Spleen (tissue), 11 donors: ENCODE data around the gene UBE2B. TPM values are rescaled to one million over a fixed set of nuclear protein-coding genes. Genes with fewer than 3 reads are reported as not detected.

Experiments
- DNase-seq: peaks from one replicate; pipeline ENCODE4 v3.0.0-alpha.2; 2020
- H3K27ac ChIP-seq, 8 donors: fragments of 200-600 bp; sonication (generic) in 7 of 8; 1 replicate in 4 of 8; 2 replicates in 4 of 8; pipeline versions ENCODE4 v1.5.0 to v1.8.0; 2016 to 2021; ENCODE audit warnings: inconsistent platforms in 4 of 8, mild to moderate bottlenecking in 4 of 8, moderate library complexity in 1 of 8
- H3K27me3 ChIP-seq, 7 donors: fragments of 200-600 bp; sonication (generic) in 6 of 7; replicated peaks in 1 of 7; 1 replicate in 4 of 7; 2 replicates in 3 of 7; pipeline versions ENCODE4 v1.5.0 to v1.8.0; 2016 to 2021; ENCODE audit warnings: inconsistent platforms in 3 of 7, mild to moderate bottlenecking in 1 of 7
- H3K36me3 ChIP-seq, 6 donors: fragments of 200-600 bp; sonication (generic) in 5 of 6; 1 replicate in 4 of 6; 2 replicates in 2 of 6; pipeline versions ENCODE4 v1.5.0 to v1.8.0; 2016 to 2021; ENCODE audit warnings: inconsistent platforms in 2 of 6
- H3K4me1 ChIP-seq, 6 donors: fragments of 200-600 bp; sonication (generic) in 5 of 6; 1 replicate in 3 of 6; 2 replicates in 3 of 6; pipeline versions ENCODE4 v1.5.0 to v1.8.0; 2016 to 2021; ENCODE audit warnings: inconsistent platforms in 3 of 6
- H3K4me3 ChIP-seq, 8 donors: fragments of 200-600 bp; sonication (generic) in 7 of 8; 1 replicate in 4 of 8; 2 replicates in 4 of 8; pipeline versions ENCODE4 v1.5.0 to v1.8.0; 2016 to 2021; ENCODE audit warnings: inconsistent platforms in 4 of 8, mild to moderate bottlenecking in 4 of 8, moderate library complexity in 2 of 8
- H3K9me3 ChIP-seq, 8 donors: fragments of 200-600 bp; sonication (generic) in 7 of 8; 1 replicate in 4 of 8; 2 replicates in 4 of 8; pipeline versions ENCODE4 v1.5.0 to v1.8.0; 2016 to 2021; ENCODE audit warnings: inconsistent platforms in 4 of 8
- CTCF ChIP-seq, 11 experiments: fragments of 200-600 bp in 7 of 11; fragments of 450-650 bp in 4 of 11; sonication (generic) in 4 of 11; IDR thresholded peaks in 8 of 11; conservative IDR thresholded peaks in 3 of 11; 1 replicate in 7 of 11; 2 replicates in 4 of 11; pipeline versions ENCODE4 v1.4.0 to v1.8.0; 2016 to 2021; ENCODE audit warnings: antibody characterized with exemption in 11 of 11, inconsistent platforms in 4 of 11, mild to moderate bottlenecking in 1 of 11
- POLR2A ChIP-seq, 3 donors: fragments of 450-650 bp; IDR thresholded peaks; one replicate each; pipeline ENCODE4 v1.5.1; 2017; ENCODE audit warnings: antibody characterized with exemption in 3 of 3, mild to moderate bottlenecking in 1 of 3
- POLR2AphosphoS5 ChIP-seq, 3 donors: sonication (generic); formaldehyde crosslinking; IDR thresholded peaks; one replicate each; pipeline ENCODE4 v1.5.1; 2017; ENCODE audit warnings: antibody characterized with exemption in 3 of 3
- WGBS, 5 donors: extraction: QIAGEN DNeasy Blood & Tissue Kit in 3 of 5; methylation state at CpG; one replicate each; pipeline versions ENCODE4 v1.1.5 to v1.1.7; 2013 to 2018; 5-methylcytosine and 5-hydroxymethylcytosine counted together
- intact Hi-C: fragments of 100-400 bp; cut with DNase I; formaldehyde crosslinking; loops from one replicate; pipeline ENCODE4 v1.15.0; 2023; ENCODE audit warnings: low total_unique reads
- polyA plus RNA-seq, 3 donors: library from polyadenylated mRNA; stranded (reverse); fragments of 200-250 nt; gene quantifications; one replicate each; pipeline ENCODE4 v1.2.1, GENCODE V29; 2013
- total RNA-seq, 7 donors: library from RNA; depleted of rRNA in 3 of 7; stranded (reverse); fragments of >200 nt in 3 of 7; fragmentation: NEBNext Ultra II Directional in 4 of 7; extraction: Animal tissue kit (Norgen Biotek cat#: 25700) in 4 of 7; gene quantifications; one replicate each; pipeline versions ENCODE4 v1.1.0 to v1.2.1, GENCODE V29; 2016 to 2021
- donor health status: healthy with polysubstance abuse.
- donor health status: DM: no; HTN: no; CAD: no; lungs with moderate emphysema.
- donor health status: DM: no; HTN: no; CAD: no.
- donor health status: Bipolar disorder and iron deficiency.
- donor health status: healthy.
- donor health status: DM: no; HTN: no; CAD: no.
- donor health status: DM: yes; HTN: yes; CAD: no.

UBE2B gene
- total and polyA plus RNA-seq, 10 donors = 67.7 to 117 (median 101) TPM

- TF ChIP-seq POLR2A (IDR thresholded peaks at IDR 0.05) (no peak), CTCF (IDR thresholded peaks at IDR 0.05 in 8 of 11, conservative IDR thresholded peaks at IDR 0.05 in 3 of 11) (no peak), POLR2AphosphoS5 (IDR thresholded peaks at IDR 0.05) (no peak)
- WGBS, 5 donors = 80 to 88% (median 83%) methylated on average over 4 of the region's 4 CpGs
These were observed 60.8 kb downstream of the UBE2B start for GRCh38 chr5:134432174-134432573.

GRCh38 chr5:134432677-134433359, 61.4 kb downstream of the UBE2B start:
- intact Hi-C loops = no loop called here
- peaks cover 15 to 22% (median 17%) of the 10 kb centered on the region in 6 donors for H3K4me1 ChIP-seq
- H3K4me3 ChIP-seq = no peak overlapping the region
- no peaks in the 10 kb centered on the region for H3K9me3 ChIP-seq
- no peak overlapping the region for H3K27ac ChIP-seq
- no peaks in the 10 kb centered on the region for H3K36me3 ChIP-seq
- DNase-seq = peak; percentile 34
- H3K27me3 ChIP-seq = no peaks in the 10 kb centered on the region
- WGBS, 5 donors = 78 to 85% (median 82%) methylated on average over 14 of the region's 14 CpGs
- TF ChIP-seq POLR2AphosphoS5 (IDR thresholded peaks at IDR 0.05) (no peak), CTCF (IDR thresholded peaks at IDR 0.05 in 8 of 11, conservative IDR thresholded peaks at IDR 0.05 in 3 of 11) (no peak), POLR2A (IDR thresholded peaks at IDR 0.05) (no peak)

More at GRCh38 chr5:134432174-134432573, 60.8 kb downstream of the UBE2B start:
- no peaks in the 10 kb centered on the region for H3K9me3 ChIP-seq
- intact Hi-C loops = no loop called here
- H3K27me3 ChIP-seq = no peaks in the 10 kb centered on the region
- peak; percentile 7 for DNase-seq
- H3K4me3 ChIP-seq = no peak overlapping the region
- H3K36me3 ChIP-seq = no peaks in the 10 kb centered on the region
- peaks cover 9 to 16% (median 11%) of the 10 kb centered on the region in 6 donors for H3K4me1 ChIP-seq
- H3K27ac ChIP-seq = no peak overlapping the region

DNA sequence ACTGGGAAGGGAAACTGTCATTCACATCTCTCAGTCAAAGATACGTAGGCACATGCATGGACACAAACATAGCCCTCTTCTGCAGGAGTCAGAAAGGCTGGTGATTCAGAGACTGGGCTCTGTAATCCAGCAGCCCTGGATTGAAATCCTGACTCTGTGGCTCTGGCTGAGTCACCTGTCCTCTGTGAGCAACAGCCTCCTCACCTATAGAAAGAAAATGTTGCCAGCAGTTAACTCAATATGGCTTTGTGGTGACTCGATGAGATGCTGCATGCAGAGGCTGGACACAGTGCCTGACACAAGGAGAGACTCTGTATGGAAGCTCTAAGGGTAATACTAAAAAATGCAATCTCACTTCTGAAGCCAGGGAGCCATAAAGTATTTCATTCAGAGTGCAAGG, 64.2 kb downstream of the UBE2B start:
- no peak overlapping the region for H3K4me3 ChIP-seq
- H3K36me3 ChIP-seq = no peaks in the 10 kb centered on the region
- no peaks in the 10 kb centered on the region for H3K9me3 ChIP-seq
- no peak overlapping the region for H3K27ac ChIP-seq
- peak; percentile 20 for DNase-seq
- WGBS, 5 donors = 75 to 100% (median 94%) methylated on average over 2 of the region's 2 CpGs
- peaks cover 15 to 36% (median 19%) of the 10 kb centered on the region in 6 donors for H3K4me1 ChIP-seq
- TF ChIP-seq POLR2A (IDR thresholded peaks at IDR 0.05) (no peak), CTCF (IDR thresholded peaks at IDR 0.05 in 8 of 11, conservative IDR thresholded peaks at IDR 0.05 in 3 of 11) (no peak)
- H3K27me3 ChIP-seq = no peaks in the 10 kb centered on the region
- intact Hi-C loops = no loop called here

- peak overlapping the region in 1 of 8 donors; percentile 45 for H3K4me3 ChIP-seq
- no peak for TF ChIP-seq POLR2A (IDR thresholded peaks at IDR 0.05)
- peak; percentile 67 to 71 (median 68) for TF ChIP-seq POLR2AphosphoS5 (IDR thresholded peaks at IDR 0.05)
- no peak for TF ChIP-seq CTCF (IDR thresholded peaks at IDR 0.05 in 8 of 11, conservative IDR thresholded peaks at IDR 0.05 in 3 of 11)
- no peaks in the 10 kb centered on the region for H3K27me3 ChIP-seq
- no peaks in the 10 kb centered on the region for H3K9me3 ChIP-seq
- intact Hi-C loops = no loop called here
- peak; percentile 90 for DNase-seq
- H3K4me1 ChIP-seq = peaks cover 15 to 36% (median 19%) of the 10 kb centered on the region in 6 donors
- WGBS, 5 donors = 15 to 18% (median 15%) methylated on average over 14 to 20 of the region's 20 CpGs
- peak overlapping the region in 6 of 8 donors; percentile 26 to 68 (median 62) for H3K27ac ChIP-seq
- no peaks in the 10 kb centered on the region for H3K36me3 ChIP-seq
These were observed 65.4 kb downstream of the UBE2B start for GRCh38 chr5:134436523-134437339.
